HG02938 (cell line): ENCODE data around the gene PTPA.
"Not testable (repeated sequence)": the region's sequence is repeated elsewhere in the genome, so short reads cannot be mapped to it uniquely, and the experiment has no call there.

Experiments used
- ATAC-seq: cut with Tn5 transposase; IDR thresholded peaks from one replicate; pipeline ENCODE4 v1.9.1; 2021; ENCODE audit warnings: mild to moderate bottlenecking, moderate library complexity; ENCODE audit not compliant: unreplicated experiment

The PTPA gene

DNA sequence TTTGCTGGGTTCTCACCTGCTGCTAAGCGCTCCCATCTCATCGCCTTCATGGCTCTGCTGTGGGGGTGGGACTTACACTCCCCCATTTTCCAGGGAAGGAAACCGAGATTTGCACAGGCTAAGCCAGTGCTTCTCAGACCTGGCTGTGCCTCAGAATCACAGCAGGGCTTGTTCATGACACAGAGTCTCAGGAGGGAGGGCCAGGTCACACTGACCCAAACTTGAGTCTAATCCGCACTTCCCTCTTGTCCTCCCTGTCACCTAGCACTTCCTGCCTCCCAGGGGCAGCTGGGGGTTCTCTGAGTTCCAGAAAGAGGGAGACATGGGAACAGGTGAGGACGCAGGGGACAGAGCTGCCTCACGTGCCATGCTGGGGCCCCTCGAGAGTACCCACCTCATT, 82.4 kb downstream of the PTPA start:
- no peak for ATAC-seq

- no peak for ATAC-seq
Observed at GRCh38 chr9:129194221-129194620, 83.0 kb downstream of the PTPA start.

DNA sequence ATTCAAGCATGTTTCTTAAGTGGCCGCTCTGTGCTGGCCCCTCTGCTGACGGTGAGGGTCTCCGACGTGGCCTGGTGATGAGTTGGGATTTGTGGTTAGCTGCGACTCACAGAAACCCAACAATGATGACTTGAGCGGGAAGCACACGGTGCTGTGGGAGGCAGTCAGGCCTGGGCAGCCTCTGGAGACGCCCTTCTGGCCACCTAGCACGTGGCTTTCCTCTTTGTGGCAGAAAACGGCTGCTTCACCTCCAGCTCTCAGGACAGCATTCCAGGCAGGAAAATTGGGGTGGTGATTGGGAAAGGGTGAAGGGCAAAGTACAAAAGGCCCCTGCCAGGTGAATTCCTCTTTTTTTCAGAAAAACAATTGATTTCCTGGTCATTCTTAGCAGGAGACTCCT, 84.4 kb downstream of the PTPA start:
- ATAC-seq: no peak

- ATAC-seq: not testable (repeated sequence)
Observed at GRCh38 chr9:129197045-129197444, 85.8 kb downstream of the PTPA start.

DNA sequence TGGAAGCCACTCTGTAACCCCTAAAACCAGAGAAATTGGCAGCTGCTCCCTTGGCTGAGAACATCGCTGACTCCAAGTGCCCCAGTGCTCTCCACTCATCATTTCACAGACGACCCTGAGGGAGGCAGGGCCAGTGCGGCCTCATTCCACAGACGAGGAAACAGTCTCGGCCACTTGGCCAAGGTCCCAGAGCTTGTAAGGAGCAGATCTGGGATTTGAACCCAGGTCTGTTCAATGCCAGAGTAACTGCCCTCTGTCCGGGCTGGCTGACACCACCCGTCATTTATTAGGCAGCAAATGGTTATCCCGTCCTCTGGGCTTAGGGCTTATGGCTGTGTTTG, 86.7 kb downstream of the PTPA start:
- no peak for ATAC-seq
